ENCODE data around the gene CDHR2.
A peak's percentile ranks its signal among the peaks of the same experiment; 100 is the strongest.

The CDHR2 gene

GRCh38 chr5:176533894-176534611 is 15.1 kb upstream of the CDHR2 start:
- H3K4me3 ChIP-seq (ENCODE audit: low read length) = peak overlapping the region; percentile 78; the same call in 1 of the 2 replicates
- no peak for TF ChIP-seq ZNF274 (IDR thresholded peaks at IDR 0.05; ENCODE audit: low read depth, low read length)

DNA sequence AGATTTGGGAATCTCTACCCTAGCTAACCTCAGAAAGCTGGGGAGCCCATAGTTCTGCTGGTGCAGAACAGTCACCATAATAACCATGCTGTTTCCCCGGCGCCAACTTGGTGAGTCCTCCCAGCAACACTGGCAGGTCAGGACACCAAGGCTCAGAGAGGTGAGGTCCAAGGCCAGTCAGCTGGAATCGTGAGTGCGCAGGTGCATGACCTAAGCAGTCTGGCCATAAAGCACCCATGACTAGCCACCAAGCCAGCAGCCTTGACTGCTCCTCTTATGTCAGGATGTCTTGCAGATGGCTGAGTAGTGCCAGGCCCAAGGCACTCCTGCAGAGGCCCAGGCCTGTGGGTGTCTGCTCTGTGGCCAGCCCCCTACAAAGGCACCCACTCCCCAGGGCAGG is 14.5 kb upstream of the CDHR2 start:
- TF ChIP-seq ZNF274 (IDR thresholded peaks at IDR 0.05; ENCODE audit: low read depth, low read length) = no peak
- H3K4me3 ChIP-seq (ENCODE audit: low read length) = peak overlapping the region; percentile 78; the same call in 1 of the 2 replicates

GRCh38 chr5:176535101-176535663 is 14.0 kb upstream of the CDHR2 start:
- no peak for TF ChIP-seq ZNF274 (IDR thresholded peaks at IDR 0.05; ENCODE audit: low read depth, low read length)
- H3K4me3 ChIP-seq (ENCODE audit: low read length) = peak overlapping the region; percentile 78; the same call in 1 of the 2 replicates

DNA sequence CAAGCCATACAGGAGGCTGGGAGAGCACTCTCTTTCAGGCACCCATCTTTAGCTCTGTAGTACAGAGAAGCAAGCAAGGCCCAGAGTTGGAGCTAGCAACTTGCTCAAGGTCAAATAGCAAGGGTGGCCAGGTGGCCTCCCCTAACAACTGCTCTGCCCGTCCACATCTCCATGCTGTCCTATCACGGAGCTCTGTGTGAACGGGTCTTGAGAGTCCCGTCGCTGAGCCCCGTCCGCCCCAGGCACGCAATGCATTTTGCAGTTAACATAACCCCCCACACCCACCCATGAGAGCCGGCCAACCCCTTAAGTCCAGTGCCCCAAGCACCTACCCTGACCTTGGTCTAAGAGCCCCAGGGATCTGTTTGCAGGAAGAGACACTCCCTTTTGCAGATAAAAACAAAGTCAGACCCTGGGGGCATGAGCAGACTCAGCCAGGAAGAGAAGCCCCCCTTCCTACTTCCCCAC is 13.4 kb upstream of the CDHR2 start:
- H3K4me3 ChIP-seq (ENCODE audit: low read length) = peak overlapping the region; percentile 78
- TF ChIP-seq ZNF274 (IDR thresholded peaks at IDR 0.05; ENCODE audit: low read depth, low read length) = no peak

- no peak for TF ChIP-seq ZNF274 (IDR thresholded peaks at IDR 0.05; ENCODE audit: low read depth, low read length)
- H3K4me3 ChIP-seq (ENCODE audit: low read length) = peak overlapping the region; percentile 78
Observed at GRCh38 chr5:176536132-176536901, 12.8 kb upstream of the CDHR2 start.

- TF ChIP-seq ZNF274 (IDR thresholded peaks at IDR 0.05; ENCODE audit: low read depth, low read length) = no peak
- H3K4me3 ChIP-seq (ENCODE audit: low read length) = peak within 1 kb of the TSS; percentile 78
Observed at GRCh38 chr5:176536902-176537553, 12.1 kb upstream of the CDHR2 start, which contains the start of gene RNF44. RNF44 (minus strand) TSS chr5:176537402; CDS start chr5:176532472, 4,930 bp downstream.

DNA sequence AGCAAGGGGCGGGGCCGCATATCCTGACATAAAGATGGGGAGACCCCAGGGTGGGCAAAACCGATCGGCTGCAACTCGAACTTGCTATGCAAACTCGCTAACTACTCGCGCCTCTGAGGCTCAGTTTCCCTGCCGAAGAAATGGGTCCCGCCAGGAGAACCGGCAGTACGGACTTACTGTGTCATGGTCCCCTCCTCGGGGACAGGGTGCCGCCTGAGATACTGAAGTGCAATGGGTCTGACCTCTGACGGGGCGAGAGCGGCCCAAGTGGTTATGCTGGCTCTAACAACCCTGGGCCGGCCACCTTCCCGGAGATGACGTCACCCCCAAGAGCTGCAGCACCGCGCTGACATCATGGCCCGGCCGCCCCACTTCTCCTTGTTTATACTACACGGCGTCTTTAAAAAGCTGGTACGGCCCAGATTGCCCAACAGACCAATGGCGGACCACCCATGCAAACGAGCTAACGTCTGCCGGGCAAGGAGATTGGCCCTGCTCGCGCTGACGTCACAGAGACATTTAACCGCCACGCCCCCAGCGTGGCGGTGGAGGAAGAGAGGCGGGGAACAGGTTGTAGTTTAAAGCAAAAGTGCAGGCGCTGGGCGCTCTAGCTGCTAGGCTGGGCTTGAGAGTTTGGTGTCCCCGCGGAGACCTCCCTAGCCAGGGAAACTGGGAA is 11.4 kb upstream of the CDHR2 start:
- H3K4me3 ChIP-seq (ENCODE audit: low read length) = peak overlapping the region; percentile 78
- no peak for TF ChIP-seq ZNF274 (IDR thresholded peaks at IDR 0.05; ENCODE audit: low read depth, low read length)

DNA sequence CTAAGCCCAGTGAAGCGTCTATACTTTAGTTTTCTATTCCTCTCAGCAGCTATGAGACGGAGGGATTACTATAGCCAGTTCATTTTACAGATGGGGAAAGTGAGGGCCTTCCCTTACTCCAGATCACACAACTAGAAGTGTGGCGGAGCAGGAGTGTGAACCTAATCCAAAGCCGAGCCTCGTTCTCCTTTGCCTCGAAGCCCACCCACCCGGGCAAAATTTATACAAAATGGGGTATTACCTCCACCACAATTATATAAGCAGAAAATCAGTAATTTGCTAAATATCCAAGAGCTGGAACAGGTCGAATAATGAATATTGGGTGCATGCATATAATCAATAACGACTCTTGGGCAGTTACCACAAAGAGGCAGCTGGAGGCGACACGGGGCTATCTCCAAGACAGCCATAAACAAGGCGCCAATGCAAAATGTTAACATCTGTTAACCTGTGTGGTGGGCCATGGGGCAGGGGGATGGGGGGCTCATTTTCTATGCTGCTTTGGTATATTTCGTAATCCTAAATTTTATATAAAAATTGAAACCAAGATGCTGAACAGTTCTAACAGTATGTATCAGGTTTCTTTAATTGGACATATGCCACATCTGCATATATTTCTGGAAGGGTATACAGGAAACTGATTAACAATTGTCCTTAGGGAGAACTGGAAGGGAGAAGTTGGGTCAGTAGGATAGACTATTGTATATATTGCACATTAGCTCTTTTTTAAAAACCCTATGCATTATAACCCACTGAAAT is 10.7 kb upstream of the CDHR2 start:
- peak overlapping the region; percentile 15; the same call in 1 of the 2 replicates for H3K4me3 ChIP-seq (ENCODE audit: low read length)
- TF ChIP-seq ZNF274 (IDR thresholded peaks at IDR 0.05; ENCODE audit: low read depth, low read length) = no peak

DNA sequence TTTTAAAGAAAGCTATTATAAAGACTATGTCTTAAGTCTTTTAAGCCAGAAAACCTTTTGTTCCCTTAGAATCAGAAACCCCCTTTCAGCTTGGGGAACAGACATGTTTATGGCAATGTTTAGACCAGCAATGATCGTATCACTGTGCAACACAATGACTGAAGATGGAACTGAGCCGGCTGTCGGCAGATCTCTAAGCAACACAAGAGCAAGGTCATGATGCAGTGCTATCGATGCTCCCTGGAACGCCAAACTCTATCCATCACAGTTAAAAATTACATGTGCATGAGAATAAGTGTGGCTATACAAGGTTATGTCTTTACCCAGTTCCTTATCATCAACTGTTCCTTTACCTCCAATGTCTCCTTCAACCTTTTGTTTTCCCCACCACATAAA is 10.2 kb upstream of the CDHR2 start:
- TF ChIP-seq ZNF274 (IDR thresholded peaks at IDR 0.05; ENCODE audit: low read depth, low read length) = no peak
- no peak overlapping the region for H3K4me3 ChIP-seq (ENCODE audit: low read length)

DNA sequence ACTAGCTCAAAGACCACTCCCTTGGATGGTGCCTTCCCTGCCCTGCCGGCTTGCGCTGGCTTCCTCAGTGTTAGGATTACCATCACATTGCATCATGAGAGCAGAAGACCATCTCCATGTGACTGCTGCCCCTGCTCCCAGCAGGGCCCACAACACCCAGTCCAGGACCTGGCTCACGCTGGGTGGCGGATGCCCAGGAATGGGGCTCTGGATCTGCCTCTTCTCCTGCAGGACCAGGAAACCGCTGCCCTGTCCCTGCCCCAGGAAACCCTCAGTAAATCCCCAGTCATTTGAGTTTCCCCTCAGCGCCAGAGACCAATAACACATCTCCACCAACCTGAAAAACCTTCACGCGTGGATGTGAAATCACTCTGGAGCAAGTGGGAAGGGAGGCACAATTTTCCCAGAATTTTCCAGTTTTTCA is 8.7 kb upstream of the CDHR2 start:
- no peak overlapping the region for H3K4me3 ChIP-seq (ENCODE audit: low read length)
- no peak for TF ChIP-seq ZNF274 (IDR thresholded peaks at IDR 0.05; ENCODE audit: low read depth, low read length)

DNA sequence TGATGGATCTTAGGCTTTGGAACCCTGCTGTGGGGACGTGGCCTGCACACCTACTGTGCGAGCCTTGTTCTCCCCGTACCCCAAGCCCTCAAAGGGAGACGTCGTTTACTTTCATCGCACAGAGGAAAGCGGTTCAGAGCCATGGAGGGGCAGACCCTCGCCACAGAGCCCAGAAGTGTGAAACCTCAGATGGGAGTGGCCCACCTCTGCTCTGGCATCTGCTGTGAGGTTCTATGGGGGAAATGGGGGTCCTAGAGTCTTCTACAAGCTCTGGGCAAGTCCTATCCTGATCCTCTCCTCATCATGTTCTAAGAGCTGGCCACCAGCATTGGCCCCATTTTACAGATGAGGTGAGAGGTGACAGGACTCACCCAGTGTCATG is 8.2 kb upstream of the CDHR2 start:
- H3K4me3 ChIP-seq (ENCODE audit: low read length) = no peak overlapping the region
- TF ChIP-seq ZNF274 (IDR thresholded peaks at IDR 0.05; ENCODE audit: low read depth, low read length) = no peak

GRCh38 chr5:176541338-176542134 is 7.6 kb upstream of the CDHR2 start:
- no peak for TF ChIP-seq ZNF274 (IDR thresholded peaks at IDR 0.05; ENCODE audit: low read depth, low read length)
- H3K4me3 ChIP-seq (ENCODE audit: low read length) = no peak overlapping the region; the same call in 1 of the 2 replicates

Measured in GM08714 (cell line).